ENCODE measurements around the gene PDIA6.

DNA sequence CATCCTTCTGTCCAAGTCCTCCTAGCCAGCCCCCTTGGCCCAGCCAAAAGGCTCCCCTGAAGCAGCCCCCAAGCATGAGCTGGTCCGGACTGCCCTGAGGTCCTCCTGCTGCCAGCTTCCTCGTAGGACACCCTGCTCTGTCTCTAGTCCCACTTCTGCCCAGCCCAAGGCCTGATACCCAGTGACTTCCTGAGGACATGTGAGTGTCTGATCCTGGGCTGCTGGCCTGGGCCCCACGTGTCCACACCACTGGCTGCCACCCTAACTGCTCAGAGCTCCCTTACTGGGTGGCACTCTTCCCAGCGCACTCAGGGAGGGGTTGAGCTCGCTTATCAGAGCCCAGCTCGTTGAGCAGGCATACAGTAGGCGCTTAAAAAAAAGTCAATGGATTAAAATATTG is 34.4 kb upstream of the PDIA6 start:
- no peak for TF ChIP-seq CTCF (IDR thresholded peaks at IDR 0.05)
- no peak for TF ChIP-seq POLR2A (IDR thresholded peaks at IDR 0.05)
